K562 (cell line): Measurements from ENCODE around the gene XIRP1. TPM values are rescaled to one million over a fixed set of nuclear protein-coding genes. Genes with fewer than 3 reads are reported as not detected.

Experiments used
- C11orf30 ChIP-seq: fragments of 450-650 bp; IDR thresholded peaks from 2 replicates; pipeline ENCODE4 v1.6.1; 2016; ENCODE audit warnings: low read depth, mild to moderate bottlenecking
- CBX5 ChIP-seq: IDR thresholded peaks from 2 replicates; pipeline ENCODE4 v1.6.1; 2014; ENCODE audit warnings: low read depth, borderline replicate concordance
- CEBPG ChIP-seq, 3 experiments: fragments of 200-800 bp in 1 of 3; sonication (Bioruptor generic) in 1 of 3; sonication (generic) in 1 of 3; formaldehyde crosslinking in 1 of 3; IDR thresholded peaks in 2 of 3; conservative IDR thresholded peaks in 1 of 3; 2 replicates each; pipeline versions ENCODE4 v1.6.1 to v1.8.0; 2016 to 2022; ENCODE audit warnings: missing compliant biosample characterization in 2 of 3, missing genetic modification characterization in 2 of 3, mild to moderate bottlenecking in 1 of 3, missing genetic modification reagents in 1 of 3
- FOXM1 ChIP-seq, 2 experiments: fragments of 450-650 bp in 1 of 2; sonication (generic) in 1 of 2; formaldehyde crosslinking in 1 of 2; IDR thresholded peaks; 2 replicates each; pipeline versions ENCODE4 v1.6.1 to v1.9.0; 2017 to 2022; ENCODE audit warnings: low read depth in 2 of 2, mild to moderate bottlenecking in 2 of 2, missing genetic modification reagents in 1 of 2, moderate library complexity in 1 of 2
- MEF2D ChIP-seq: conservative IDR thresholded peaks from 2 replicates; pipeline ENCODE4 v1.6.1; 2016; ENCODE audit warnings: low read depth, missing genetic modification characterization, missing compliant biosample characterization
- SIX5 ChIP-seq, 2 experiments: IDR thresholded peaks; 2 replicates each; pipeline ENCODE4 v1.6.1; 2011; ENCODE audit warnings: low read length in 2 of 2, borderline replicate concordance in 1 of 2, low read depth in 1 of 2, mild to moderate bottlenecking in 1 of 2, moderate library complexity in 1 of 2; ENCODE audit not compliant: insufficient read depth in 1 of 2
- UBTF ChIP-seq, 2 experiments: IDR thresholded peaks; 2 replicates each; pipeline ENCODE4 v1.6.1; 2012; ENCODE audit warnings: improper control_type of control experiment in 2 of 2, low read depth in 2 of 2, low read length in 2 of 2, borderline replicate concordance in 1 of 2
- polyA plus RNA-seq, 8 experiments: library from polyadenylated mRNA; depleted of rRNA in 4 of 8; stranded (reverse) in 5 of 8; unstranded in 3 of 8; fragments of >200 nt; fragmentation: Nextera tagmentation in 2 of 8; fragmentation: Illumina TruSeq in 1 of 8; extraction: Ambion mirVana in 2 of 8; extraction: Trizol in 1 of 8; gene quantifications; 2 replicates each; pipeline versions ENCODE4 v1.2.1 to v1.2.3, GENCODE V29; 2011 to 2014; ENCODE audit warnings: inconsistent platforms in 1 of 8, missing spikeins in 1 of 8
- total RNA-seq, 7 experiments: library from RNA; depleted of rRNA in 6 of 7; stranded (reverse); fragments of >200 nt in 6 of 7; fragmentation: Illumina TruSeq in 2 of 7; extraction: Trizol in 2 of 7; gene quantifications; 2 replicates each; pipeline versions ENCODE4 v1.2.1 to v1.2.3, GENCODE V29; 2011 to 2021; ENCODE audit warnings: low replicate concordance in 1 of 7
- TF ChIP-seq, protein P1 (sequence below): fragments of 450-650 bp; formaldehyde crosslinking; IDR thresholded peaks from 2 replicates; pipeline ENCODE4 v1.4.0; 2020; ENCODE audit warnings: mild to moderate bottlenecking, mixed read lengths
- TF ChIP-seq, protein P2 (sequence below): sonication (generic); IDR thresholded peaks from 2 replicates; pipeline ENCODE4 v1.6.1; 2016
- TF ChIP-seq, protein P3 (sequence below): fragments of 450-650 bp; conservative IDR thresholded peaks from 2 replicates; pipeline ENCODE4 v1.6.1; 2016; ENCODE audit warnings: missing genetic modification characterization, low read depth, mild to moderate bottlenecking, missing compliant biosample characterization, moderate library complexity

Gene XIRP1
- total and polyA plus RNA-seq, 9 of the 15 experiments (the other 6 are each of a cell fraction or from before 2014, with no cell fraction given): 0.03 to 0.27 (median 0.08) TPM; not detected in 3

GRCh38 chr3:39180546-39181346 is 11.6 kb downstream of the XIRP1 start (continued):
- peak in 1 of 2 experiments; percentile 72; a peak in 1 of 4 replicates for TF ChIP-seq UBTF (IDR thresholded peaks at IDR 0.05; ENCODE audit: borderline replicate concordance in 1 of 2, low read depth in 2 of 2, low read length in 2 of 2)
- TF ChIP-seq C11orf30: no peak
- no peak for TF ChIP-seq SIX5 (IDR thresholded peaks at IDR 0.05; ENCODE audit: borderline replicate concordance in 1 of 2, insufficient read depth in 1 of 2, low read depth in 1 of 2, low read length in 2 of 2)
- TF ChIP-seq, protein P1, sequence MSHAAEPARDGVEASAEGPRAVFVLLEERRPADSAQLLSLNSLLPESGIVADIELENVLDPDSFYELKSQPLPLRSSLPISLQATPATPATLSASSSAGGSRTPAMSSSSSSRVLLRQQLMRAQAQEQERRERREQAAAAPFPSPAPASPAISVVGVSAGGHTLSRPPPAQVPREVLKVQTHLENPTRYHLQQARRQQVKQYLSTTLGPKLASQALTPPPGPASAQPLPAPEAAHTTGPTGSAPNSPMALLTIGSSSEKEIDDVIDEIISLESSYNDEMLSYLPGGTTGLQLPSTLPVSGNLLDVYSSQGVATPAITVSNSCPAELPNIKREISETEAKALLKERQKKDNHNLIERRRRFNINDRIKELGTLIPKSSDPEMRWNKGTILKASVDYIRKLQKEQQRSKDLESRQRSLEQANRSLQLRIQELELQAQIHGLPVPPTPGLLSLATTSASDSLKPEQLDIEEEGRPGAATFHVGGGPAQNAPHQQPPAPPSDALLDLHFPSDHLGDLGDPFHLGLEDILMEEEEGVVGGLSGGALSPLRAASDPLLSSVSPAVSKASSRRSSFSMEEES (CRISPR knock-in tag): no peak
- TF ChIP-seq CEBPG (CRISPR knock-in tag; IDR thresholded peaks at IDR 0.05): no peak
- no peak for TF ChIP-seq CEBPG (tag; conservative IDR thresholded peaks at IDR 0.05 in 1 of 2, IDR thresholded peaks at IDR 0.05 in 1 of 2)
- TF ChIP-seq, protein P2, sequence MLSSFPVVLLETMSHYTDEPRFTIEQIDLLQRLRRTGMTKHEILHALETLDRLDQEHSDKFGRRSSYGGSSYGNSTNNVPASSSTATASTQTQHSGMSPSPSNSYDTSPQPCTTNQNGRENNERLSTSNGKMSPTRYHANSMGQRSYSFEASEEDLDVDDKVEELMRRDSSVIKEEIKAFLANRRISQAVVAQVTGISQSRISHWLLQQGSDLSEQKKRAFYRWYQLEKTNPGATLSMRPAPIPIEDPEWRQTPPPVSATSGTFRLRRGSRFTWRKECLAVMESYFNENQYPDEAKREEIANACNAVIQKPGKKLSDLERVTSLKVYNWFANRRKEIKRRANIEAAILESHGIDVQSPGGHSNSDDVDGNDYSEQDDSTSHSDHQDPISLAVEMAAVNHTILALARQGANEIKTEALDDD: no peak
- TF ChIP-seq, protein P3, sequence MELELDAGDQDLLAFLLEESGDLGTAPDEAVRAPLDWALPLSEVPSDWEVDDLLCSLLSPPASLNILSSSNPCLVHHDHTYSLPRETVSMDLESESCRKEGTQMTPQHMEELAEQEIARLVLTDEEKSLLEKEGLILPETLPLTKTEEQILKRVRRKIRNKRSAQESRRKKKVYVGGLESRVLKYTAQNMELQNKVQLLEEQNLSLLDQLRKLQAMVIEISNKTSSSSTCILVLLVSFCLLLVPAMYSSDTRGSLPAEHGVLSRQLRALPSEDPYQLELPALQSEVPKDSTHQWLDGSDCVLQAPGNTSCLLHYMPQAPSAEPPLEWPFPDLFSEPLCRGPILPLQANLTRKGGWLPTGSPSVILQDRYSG (tag): no peak
- no peak for TF ChIP-seq FOXM1 (IDR thresholded peaks at IDR 0.05; ENCODE audit: low read depth)
- peak; percentile 23; the same call in 1 of the 2 replicates for TF ChIP-seq FOXM1 (CRISPR knock-in tag; IDR thresholded peaks at IDR 0.05; ENCODE audit: low read depth)
- no peak for TF ChIP-seq CBX5
- TF ChIP-seq MEF2D (tag): no peak
